Mesenchymal stem cell (in vitro differentiated cells and primary cell): ENCODE results near the gene ZKSCAN3.
A peak's percentile ranks its signal among the peaks of the same experiment; 100 is the strongest.

Experiments used
- DNase-seq: peaks from one replicate; pipeline ENCODE4 v3.0.0-alpha.2; 2013
- H2AFZ ChIP-seq: one replicate; pipeline ENCODE4 v1.6.1; 2013; ENCODE audit warnings: low read depth, mild to moderate bottlenecking, control low read depth, inconsistent platforms, low read length, moderate library complexity
- H2AK5ac ChIP-seq: 2 replicates; pipeline ENCODE4 v1.6.1; 2013; ENCODE audit warnings: low read length, moderate library complexity, mild to moderate bottlenecking, inconsistent platforms; ENCODE audit not compliant: severe bottlenecking
- H2BK120ac ChIP-seq: one replicate; pipeline ENCODE4 v1.6.1; 2013; ENCODE audit warnings: low read depth, mild to moderate bottlenecking, inconsistent platforms, low read length, moderate library complexity
- H2BK12ac ChIP-seq, 2 experiments: one replicate each; pipeline ENCODE4 v1.6.1; 2013; ENCODE audit warnings: inconsistent platforms in 2 of 2, low read length in 2 of 2, mild to moderate bottlenecking in 2 of 2, moderate library complexity in 2 of 2, control low read depth in 1 of 2
- H2BK15ac ChIP-seq: one replicate; pipeline ENCODE4 v1.6.1; 2013; ENCODE audit warnings: mild to moderate bottlenecking, low read depth, inconsistent platforms; ENCODE audit not compliant: poor library complexity, severe bottlenecking
- H2BK5ac ChIP-seq: 2 replicates; pipeline ENCODE4 v1.6.1; 2013; ENCODE audit warnings: low read depth, mild to moderate bottlenecking, low read length, control low read depth, inconsistent platforms; ENCODE audit not compliant: poor library complexity, severe bottlenecking
- H3K14ac ChIP-seq, 2 experiments: one replicate each; pipeline ENCODE4 v1.6.1; 2013; ENCODE audit warnings: inconsistent platforms in 2 of 2, low read length in 2 of 2, control low read depth in 1 of 2, mild to moderate bottlenecking in 1 of 2, moderate library complexity in 1 of 2
- H3K18ac ChIP-seq, 2 experiments: one replicate each; pipeline ENCODE4 v1.6.1; 2013; ENCODE audit warnings: inconsistent platforms in 2 of 2, low read length in 2 of 2, control low read depth in 1 of 2, low read depth in 1 of 2, mild to moderate bottlenecking in 1 of 2
- H3K23ac ChIP-seq, 2 experiments: one replicate each; pipeline ENCODE4 v1.6.1; 2013; ENCODE audit warnings: inconsistent platforms in 2 of 2, low read length in 2 of 2, mild to moderate bottlenecking in 2 of 2, moderate library complexity in 2 of 2, control low read depth in 1 of 2
- H3K27ac ChIP-seq: 2 replicates; pipeline ENCODE4 v1.5.1; 2013; ENCODE audit warnings: mild to moderate bottlenecking, moderate library complexity, low read length, control low read depth, inconsistent platforms; ENCODE audit not compliant: poor library complexity, severe bottlenecking
- H3K27me3 ChIP-seq, 2 experiments: 2 replicates each; pipeline versions ENCODE4 v1.6.1 to v1.7.0; 2013; ENCODE audit warnings: low read length in 2 of 2, mild to moderate bottlenecking in 2 of 2, moderate library complexity in 2 of 2, control low read depth in 1 of 2, inconsistent platforms in 1 of 2; ENCODE audit not compliant: control insufficient read depth in 1 of 2, insufficient read depth in 1 of 2
- H3K36me3 ChIP-seq, 2 experiments: 2 replicates each; pipeline versions ENCODE4 v1.6.1 to v1.7.0; 2013; ENCODE audit warnings: low read length in 2 of 2, control low read depth in 1 of 2, inconsistent platforms in 1 of 2, low read depth in 1 of 2, mild to moderate bottlenecking in 1 of 2; ENCODE audit not compliant: insufficient read depth in 2 of 2, control insufficient read depth in 1 of 2
- H3K4ac ChIP-seq, 2 experiments: one replicate each; pipeline ENCODE4 v1.6.1; 2013; ENCODE audit warnings: inconsistent platforms in 2 of 2, low read length in 2 of 2, mild to moderate bottlenecking in 2 of 2, moderate library complexity in 2 of 2, control low read depth in 1 of 2, low read depth in 1 of 2
- H3K4me1 ChIP-seq: 2 replicates; pipeline ENCODE4 v1.6.1; 2013; ENCODE audit warnings: low read depth, low read length, control low read depth; ENCODE audit not compliant: control insufficient read depth, insufficient read depth
- H3K4me2 ChIP-seq: 2 replicates; pipeline ENCODE4 v1.6.1; 2013; ENCODE audit warnings: low read length, mild to moderate bottlenecking, inconsistent platforms; ENCODE audit not compliant: poor library complexity, severe bottlenecking
- H3K4me3 ChIP-seq, 2 experiments: 2 replicates each; pipeline versions ENCODE4 v1.5.1 to v1.7.0; 2013; ENCODE audit warnings: low read length in 2 of 2, mild to moderate bottlenecking in 2 of 2, control low read depth in 1 of 2, low read depth in 1 of 2; ENCODE audit not compliant: insufficient read depth in 1 of 2
- H3K79me1 ChIP-seq: replicated peaks from 2 replicates; pipeline ENCODE4 v1.6.1; 2013; ENCODE audit warnings: mild to moderate bottlenecking, control low read depth, low read length, inconsistent platforms; ENCODE audit not compliant: poor library complexity, severe bottlenecking
- H3K9ac ChIP-seq: 2 replicates; pipeline ENCODE4 v1.7.0; 2013; ENCODE audit warnings: mild to moderate bottlenecking, low read length, moderate library complexity
- H3K9me3 ChIP-seq: 2 replicates; pipeline ENCODE4 v1.7.0; 2013; ENCODE audit warnings: mild to moderate bottlenecking, low read length; ENCODE audit not compliant: control insufficient read depth
- H4K8ac ChIP-seq: one replicate; pipeline ENCODE4 v1.6.1; 2013; ENCODE audit warnings: inconsistent platforms, mild to moderate bottlenecking, low read length, moderate library complexity
- H4K91ac ChIP-seq: one replicate; pipeline ENCODE4 v1.6.1; 2013; ENCODE audit warnings: mild to moderate bottlenecking, low read length, inconsistent platforms
- WGBS: methylation state at CpG from one replicate; pipeline ENCODE4 v1.1.7; 2013; ENCODE audit warnings: mixed read lengths; 5-methylcytosine and 5-hydroxymethylcytosine counted together

ZKSCAN3 gene

DNA sequence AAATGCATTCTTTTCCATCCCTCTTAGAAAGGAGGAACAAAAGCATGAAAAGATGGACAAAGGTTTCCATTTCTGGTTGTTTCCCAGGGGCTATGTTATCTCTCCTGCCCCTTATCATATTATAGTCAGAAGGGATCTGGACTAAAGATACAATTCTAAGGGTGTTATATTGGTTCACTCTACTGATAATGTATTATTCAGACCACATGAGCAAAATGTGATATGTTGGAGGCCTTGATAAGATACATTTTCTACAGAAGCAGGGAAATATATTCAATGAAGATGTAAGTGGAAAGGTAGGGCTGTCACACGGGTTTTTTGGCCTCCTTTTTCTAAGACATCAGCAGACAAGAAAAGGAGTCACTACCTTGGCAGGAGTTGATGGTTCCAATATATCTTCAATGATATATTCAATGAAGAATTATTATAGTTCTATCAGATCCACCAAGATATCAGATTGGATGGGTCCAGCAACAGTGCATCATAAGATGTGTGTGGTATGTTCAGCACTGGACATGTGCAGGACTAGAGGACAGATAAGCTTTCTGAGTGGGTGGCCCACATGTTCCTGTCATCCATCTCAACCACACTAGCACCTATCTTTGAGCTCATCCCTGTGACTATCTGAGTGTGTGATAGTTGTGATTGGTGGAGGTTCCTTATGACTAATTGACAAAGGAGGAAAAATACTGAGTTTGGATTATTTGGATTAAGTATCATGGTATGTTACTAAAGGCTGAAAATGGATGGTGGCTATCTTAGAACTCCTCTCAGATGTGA is 5.7 kb upstream of the ZKSCAN3 start:
- Histone ChIP-seq H3K18ac (no peak overlapping the region), H2BK120ac (no peak overlapping the region)
- no CpG with 5 or more reads among the region's 1 CpG for WGBS

DNA sequence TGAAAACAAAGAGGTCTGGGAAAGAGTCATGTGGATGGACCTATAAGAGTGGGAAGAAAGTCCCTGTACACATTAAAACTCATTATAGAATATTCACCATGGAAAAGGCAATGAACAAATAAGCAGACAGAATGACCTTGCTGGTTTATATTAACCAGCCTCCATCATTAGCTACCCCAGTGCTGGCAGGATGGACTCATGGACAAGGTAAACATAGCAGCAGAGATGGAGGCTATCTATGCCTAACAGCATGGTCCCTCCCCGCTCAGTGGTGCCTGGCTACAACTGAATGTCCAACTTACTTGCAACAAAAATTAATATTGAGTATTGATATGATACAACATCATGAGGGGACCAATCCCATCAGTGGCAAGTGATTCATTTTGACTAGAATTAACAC is 4.5 kb upstream of the ZKSCAN3 start:
- no CpG with 5 or more reads among the region's 1 CpG for WGBS
- Histone ChIP-seq H3K9ac (no peak overlapping the region), H3K36me3 (no peaks in the 10 kb centered on the region), H4K91ac (no peak overlapping the region), H3K23ac (no peak overlapping the region), H4K8ac (no peak overlapping the region), H3K4me2 (no peak overlapping the region), H2BK120ac (no peak overlapping the region), H2AFZ (no peak overlapping the region), H3K4me3 (no peak overlapping the region), H3K27me3 (peaks cover 21 to 27% of the 10 kb centered on the region in 2 experiments), H3K9me3 (no peaks in the 10 kb centered on the region), H3K4ac (no peak overlapping the region), H2BK12ac (no peak overlapping the region), H3K18ac (no peak overlapping the region), H3K14ac (no peak overlapping the region), H2BK15ac (no peak overlapping the region), H3K79me1 (peaks cover 4% of the 10 kb centered on the region), H2AK5ac (no peak overlapping the region), H3K4me1 (no peaks in the 10 kb centered on the region), H2BK5ac (no peak overlapping the region), H3K27ac (no peak overlapping the region)
- no peak for DNase-seq

More for the DNA sequence above, 5.7 kb upstream of the ZKSCAN3 start:
- H3K23ac ChIP-seq: no peak overlapping the region
- H2BK12ac ChIP-seq: no peak overlapping the region
- H3K14ac ChIP-seq: no peak overlapping the region
- no peak overlapping the region for H3K4me3 ChIP-seq
- H3K79me1 ChIP-seq: no peaks in the 10 kb centered on the region
- no peak overlapping the region for H2AK5ac ChIP-seq
- H3K36me3 ChIP-seq: no peaks in the 10 kb centered on the region
- no peaks in the 10 kb centered on the region for H3K4me1 ChIP-seq
- no peak overlapping the region for H2BK5ac ChIP-seq
- no peak overlapping the region for H2AFZ ChIP-seq
- no peak overlapping the region for H3K9ac ChIP-seq
- peaks cover 21 to 27% of the 10 kb centered on the region in 2 experiments for H3K27me3 ChIP-seq
- no peak overlapping the region for H3K4me2 ChIP-seq
- no peak overlapping the region for H3K27ac ChIP-seq
- H4K91ac ChIP-seq: no peak overlapping the region
- no peak for DNase-seq
- H3K9me3 ChIP-seq: no peaks in the 10 kb centered on the region
- no peak overlapping the region for H4K8ac ChIP-seq
- H2BK15ac ChIP-seq: no peak overlapping the region
- no peak overlapping the region for H3K4ac ChIP-seq

DNA sequence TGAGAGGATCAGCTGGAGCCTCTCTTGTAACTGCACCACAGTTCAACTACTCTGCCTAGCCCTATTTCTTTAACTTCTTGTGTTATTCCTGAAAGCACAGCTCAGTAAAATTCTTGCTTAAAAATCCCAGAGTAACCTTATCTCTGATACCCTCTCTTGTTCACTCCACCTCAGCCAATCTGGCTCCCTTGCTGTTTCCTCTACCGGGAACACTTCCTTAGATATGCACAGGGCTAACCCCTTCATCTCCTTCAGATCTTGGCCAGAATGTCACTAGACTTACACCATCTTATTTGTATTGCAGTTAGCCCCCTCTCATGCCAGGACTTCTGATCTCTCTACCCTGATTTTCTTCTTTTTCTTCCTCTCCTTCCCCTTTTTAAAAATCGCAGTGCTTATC is 2.6 kb upstream of the ZKSCAN3 start:
- H3K9ac ChIP-seq: no peak overlapping the region
- no peak overlapping the region for H3K27ac ChIP-seq
- H4K8ac ChIP-seq: no peak overlapping the region
- H2AK5ac ChIP-seq: no peak overlapping the region
- no peak overlapping the region for H3K4me2 ChIP-seq
- H3K9me3 ChIP-seq: no peaks in the 10 kb centered on the region
- no peak for DNase-seq
- H2BK120ac ChIP-seq: no peak overlapping the region
- no peak overlapping the region for H3K14ac ChIP-seq
- 2% methylated on average over 1 of the region's 2 CpGs for WGBS
- H3K23ac ChIP-seq: no peak overlapping the region
- no peak overlapping the region for H2BK5ac ChIP-seq
- H2BK15ac ChIP-seq: no peak overlapping the region
- H2AFZ ChIP-seq: no peak overlapping the region
- peaks cover 21 to 27% of the 10 kb centered on the region in 2 experiments for H3K27me3 ChIP-seq
- H3K4me3 ChIP-seq: no peak overlapping the region
- no peak overlapping the region for H2BK12ac ChIP-seq
- no peaks in the 10 kb centered on the region for H3K36me3 ChIP-seq
- no peak overlapping the region for H3K18ac ChIP-seq
- no peak overlapping the region for H4K91ac ChIP-seq
- no peak overlapping the region for H3K4ac ChIP-seq
- no peaks in the 10 kb centered on the region for H3K4me1 ChIP-seq
- peaks cover 5% of the 10 kb centered on the region for H3K79me1 ChIP-seq

DNA sequence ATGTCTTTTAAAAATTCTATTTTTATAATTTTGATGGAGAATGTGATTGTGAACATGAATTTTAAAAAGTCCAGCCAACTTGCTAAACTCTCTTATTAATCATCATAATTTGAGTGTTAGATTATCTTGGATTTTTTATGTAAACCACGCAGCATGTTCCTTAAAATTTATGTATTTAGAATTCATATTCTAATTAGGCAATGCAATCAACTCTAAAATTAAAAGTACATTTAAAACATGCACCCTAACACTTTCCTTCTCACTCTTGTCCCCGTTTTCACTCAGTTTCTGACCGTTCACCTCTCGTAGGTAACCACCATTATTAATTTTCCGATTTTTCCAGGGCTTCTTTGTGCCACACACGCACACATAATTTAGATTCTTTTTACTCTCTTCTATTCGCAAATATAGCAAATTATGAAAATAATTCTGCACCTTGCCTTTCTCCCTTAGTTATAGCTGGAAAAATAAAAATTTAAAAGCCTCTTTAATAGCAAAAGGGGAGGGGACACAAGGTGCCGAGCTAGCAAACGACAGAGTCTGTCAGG is 329 bp upstream of the ZKSCAN3 start:
- H3K27me3 ChIP-seq: peaks cover 21 to 27% of the 10 kb centered on the region in 2 experiments
- H3K18ac ChIP-seq: no peak overlapping the region
- H2BK120ac ChIP-seq: no peak overlapping the region
- no peak for DNase-seq
- H3K36me3 ChIP-seq: no peaks in the 10 kb centered on the region
- H3K27ac ChIP-seq: peak overlapping the region; percentile 10
- H3K9me3 ChIP-seq: no peaks in the 10 kb centered on the region
- H2AK5ac ChIP-seq: no peak overlapping the region
- H2AFZ ChIP-seq: no peak overlapping the region
- no peak overlapping the region for H4K8ac ChIP-seq
- H2BK12ac ChIP-seq: no peak overlapping the region
- peaks cover 10% of the 10 kb centered on the region for H3K79me1 ChIP-seq
- H4K91ac ChIP-seq: no peak overlapping the region
- no peak overlapping the region for H3K23ac ChIP-seq
- no peak overlapping the region for H3K4ac ChIP-seq
- peak overlapping the region; percentile 76 for H3K4me2 ChIP-seq
- H2BK15ac ChIP-seq: no peak overlapping the region
- WGBS: under 1% methylated on average over 6 of the region's 9 CpGs
- no peak overlapping the region for H2BK5ac ChIP-seq
- H3K4me1 ChIP-seq: no peaks in the 10 kb centered on the region
- peak overlapping the region; percentile 81 to 93 for H3K4me3 ChIP-seq
- peak overlapping the region; percentile 95 for H3K9ac ChIP-seq
- H3K14ac ChIP-seq: no peak overlapping the region
